Measurements from ENCODE around the gene BDH1. TPM values are rescaled to one million over a fixed set of nuclear protein-coding genes. Genes with fewer than 3 reads are reported as not detected.

Gene BDH1
- total RNA-seq, 1 experiment from 2014 or later = 38.6 TPM

- no peak for TF ChIP-seq CTCF (IDR thresholded peaks at IDR 0.05; ENCODE audit: unreplicated experiment)
- ChIA-PET CTCF (interaction anchor here (1.0 to 1.4 kb wide), 3 partner anchors 14 to 274 kb away, joined by 3 to 7 read pairs (median 4); no protein-coding TSS in a partner anchor), POLR2A (no interaction called here)
- BruUV-seq (replicated peaks) = no TSS peak
- Mint-ChIP-seq H3K4me3 (ENCODE audit: unreplicated experiment) (no peak overlapping the region), H3K36me3 (ENCODE audit: insufficient read depth, unreplicated experiment) (no peaks in the 10 kb centered on the region), H3K27ac (ENCODE audit: low read depth, unreplicated experiment) (no peak overlapping the region), H3K4me1 (ENCODE audit: insufficient read depth, unreplicated experiment) (peaks cover 27% of the 10 kb centered on the region), H3K27me3 (ENCODE audit: insufficient read depth, unreplicated experiment) (no peaks in the 10 kb centered on the region), H3K9me3 (ENCODE audit: unreplicated experiment) (no peaks in the 10 kb centered on the region)
- intact Hi-C loops (cut with micrococcal nuclease) = no loop called here
- no peak for DNase-seq (ENCODE audit: unreplicated experiment)
Measured at GRCh38 chr3:197495999-197496745, 59.6 kb downstream of the BDH1 start.

- BruUV-seq (replicated peaks) = no TSS peak
Measured at GRCh38 chr3:197495499-197495898, 60.3 kb downstream of the BDH1 start.

GRCh38 chr3:197495059-197495455 lies 60.7 kb downstream of the BDH1 start:
- CTCF ChIA-PET = interaction anchor here (0.7 to 1.4 kb wide), 4 partner anchors 15 to 273 kb away, joined by 3 to 7 read pairs (median 4); no protein-coding TSS in a partner anchor
- Mint-ChIP-seq H3K9me3 (ENCODE audit: unreplicated experiment) (no peaks in the 10 kb centered on the region), H3K4me3 (ENCODE audit: unreplicated experiment) (no peak overlapping the region), H3K36me3 (ENCODE audit: insufficient read depth, unreplicated experiment) (no peaks in the 10 kb centered on the region), H3K27ac (ENCODE audit: low read depth, unreplicated experiment) (peak overlapping the region; percentile 93), H3K27me3 (ENCODE audit: insufficient read depth, unreplicated experiment) (no peaks in the 10 kb centered on the region), H3K4me1 (ENCODE audit: insufficient read depth, unreplicated experiment) (peaks cover 33% of the 10 kb centered on the region)
- POLR2A ChIA-PET = no interaction called here
- no peak for TF ChIP-seq CTCF (IDR thresholded peaks at IDR 0.05; ENCODE audit: unreplicated experiment)
- BruUV-seq (replicated peaks) = no TSS peak
- no peak for DNase-seq (ENCODE audit: unreplicated experiment)
- intact Hi-C loops (cut with micrococcal nuclease) = no loop called here

More at GRCh38 chr3:197495499-197495898, 60.3 kb downstream of the BDH1 start:
- no peak overlapping the region for H3K27ac Mint-ChIP-seq (ENCODE audit: low read depth, unreplicated experiment)
- no peaks in the 10 kb centered on the region for H3K9me3 Mint-ChIP-seq (ENCODE audit: unreplicated experiment)
- H3K4me1 Mint-ChIP-seq (ENCODE audit: insufficient read depth, unreplicated experiment) = peaks cover 29% of the 10 kb centered on the region
- DNase-seq (ENCODE audit: unreplicated experiment) = no peak
- intact Hi-C loops (cut with micrococcal nuclease) = no loop called here
- POLR2A ChIA-PET = no interaction called here
- no peaks in the 10 kb centered on the region for H3K36me3 Mint-ChIP-seq (ENCODE audit: insufficient read depth, unreplicated experiment)
- no peaks in the 10 kb centered on the region for H3K27me3 Mint-ChIP-seq (ENCODE audit: insufficient read depth, unreplicated experiment)
- CTCF ChIA-PET = interaction anchor here (0.7 to 1.4 kb wide), 4 partner anchors 14 to 273 kb away, joined by 3 to 7 read pairs (median 4); no protein-coding TSS in a partner anchor
- H3K4me3 Mint-ChIP-seq (ENCODE audit: unreplicated experiment) = no peak overlapping the region
- no peak for TF ChIP-seq CTCF (IDR thresholded peaks at IDR 0.05; ENCODE audit: unreplicated experiment)

GRCh38 chr3:197494366-197495058 lies 61.3 kb downstream of the BDH1 start:
- H3K4me1 Mint-ChIP-seq (ENCODE audit: insufficient read depth, unreplicated experiment) = peaks cover 30% of the 10 kb centered on the region
- no peak for TF ChIP-seq CTCF (IDR thresholded peaks at IDR 0.05; ENCODE audit: unreplicated experiment)
- peak overlapping the region; percentile 93 for H3K27ac Mint-ChIP-seq (ENCODE audit: low read depth, unreplicated experiment)
- no TSS peak for BruUV-seq (replicated peaks)
- H3K9me3 Mint-ChIP-seq (ENCODE audit: unreplicated experiment) = no peaks in the 10 kb centered on the region
- H3K36me3 Mint-ChIP-seq (ENCODE audit: insufficient read depth, unreplicated experiment) = no peaks in the 10 kb centered on the region
- intact Hi-C loops (cut with micrococcal nuclease) = no loop called here
- POLR2A ChIA-PET = interaction anchor here (0.7 to 1.1 kb wide), 2 partner anchors 15 to 238 kb away, joined by 3 to 4 read pairs; no protein-coding TSS in a partner anchor
- DNase-seq (ENCODE audit: unreplicated experiment) = no peak
- no peaks in the 10 kb centered on the region for H3K27me3 Mint-ChIP-seq (ENCODE audit: insufficient read depth, unreplicated experiment)
- no peak overlapping the region for H3K4me3 Mint-ChIP-seq (ENCODE audit: unreplicated experiment)
- CTCF ChIA-PET = interaction anchor here (0.6 to 1.3 kb wide), 4 partner anchors 15 to 275 kb away, joined by 3 to 4 read pairs (median 4); no protein-coding TSS in a partner anchor
